Dermis microvascular lymphatic vessel endothelial cell (primary cell): ENCODE data around the gene RPL14. TPM values are rescaled to one million over a fixed set of nuclear protein-coding genes. Genes with fewer than 3 reads are reported as not detected.

ENCODE experiments used
- total RNA-seq: library from RNA; depleted of rRNA; stranded (reverse); fragments of >200 nt; gene quantifications from 2 replicates; pipeline ENCODE4 v1.2.1, GENCODE V29; 2014

RPL14 gene
- total RNA-seq, 1 donor from 2014 or later = 332 TPM

Other genes starting within 250 kb of the RPL14 start
- gene EIF1B, start 147.6 kb upstream of the RPL14 start, total RNA-seq = 11.9 and 13.4 TPM in 2 replicates
- gene ENTPD3, start 70.2 kb upstream of the RPL14 start, total RNA-seq = 0.13 TPM in 1 of 2 replicates, not detected in the other
- 5.8 and 6.1 TPM in 2 replicates for gene ZNF619, start 19.8 kb downstream of the RPL14 start, total RNA-seq
- 5.6 and 5.8 TPM in 2 replicates for gene ZNF620, start 48.7 kb downstream of the RPL14 start, total RNA-seq
- gene ZNF621, start 67.6 kb downstream of the RPL14 start, total RNA-seq = 7.2 and 7.7 TPM in 2 replicates